Activated naive CD4-positive, alpha-beta T cell treated with anti-CD3 and anti-CD28 coated beads, Interleukin-2, amount 50 U/mL, for 16 hours (primary cell): ENCODE measurements around the gene CSTB.

Experiments used
- DNase-seq: peaks from one replicate; pipeline ENCODE4 v3.0.0-alpha.2; 2020

The CSTB gene

DNA sequence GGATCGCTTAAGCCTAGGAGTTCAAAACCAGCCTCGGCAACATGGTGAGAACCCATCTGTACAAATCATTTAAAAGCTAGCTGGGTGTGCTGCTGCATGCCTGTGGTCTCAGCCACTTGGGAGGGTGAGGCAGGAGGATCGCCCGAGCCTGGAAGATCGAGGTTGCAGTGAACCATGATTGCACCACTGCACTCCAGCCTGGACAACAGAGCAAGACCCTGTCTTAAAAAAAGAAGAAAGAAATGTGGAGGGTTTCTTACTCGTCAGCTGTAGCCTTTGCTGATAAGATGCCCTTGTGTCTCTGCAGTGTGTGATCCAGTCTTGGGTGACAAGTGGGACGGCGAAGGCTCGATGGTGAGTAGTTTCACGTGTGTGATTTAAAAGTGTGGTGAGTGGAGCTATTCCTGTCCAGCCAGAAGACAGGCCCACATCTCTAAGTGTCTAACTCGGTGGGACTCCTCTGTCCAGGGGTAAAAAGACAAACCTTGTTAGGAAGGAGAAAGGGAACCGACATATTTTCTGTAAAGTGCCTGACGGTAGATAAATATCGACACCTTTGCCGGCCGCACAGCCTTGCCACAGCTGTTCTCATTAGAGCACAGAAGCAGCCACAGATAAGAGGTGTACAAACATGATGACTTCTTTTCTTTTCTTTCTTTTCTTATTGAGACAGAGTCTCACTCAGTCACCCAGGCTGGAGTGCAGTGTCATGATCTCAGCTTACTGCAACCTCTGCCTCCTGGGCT is 30.2 kb downstream of the CSTB start:
- no peak for DNase-seq

DNA sequence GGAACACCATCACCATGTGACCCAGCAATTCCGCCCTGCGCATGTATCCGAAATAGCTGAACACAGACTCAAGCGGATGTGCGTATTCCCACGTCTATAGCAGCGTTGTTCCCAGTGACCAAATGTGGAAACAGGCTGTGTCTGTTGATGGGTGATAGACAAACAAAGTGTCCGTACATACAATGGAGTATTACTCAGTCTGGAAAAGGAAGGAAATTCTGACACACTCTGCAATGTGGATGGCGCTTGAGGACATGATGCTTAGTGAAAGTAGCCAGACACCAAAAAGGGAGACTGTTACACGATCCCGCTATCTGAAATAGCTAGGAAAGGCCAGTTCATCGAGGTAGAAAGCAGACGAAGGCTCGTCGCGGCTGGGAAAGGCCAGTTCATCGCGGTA is 31.4 kb downstream of the CSTB start:
- no peak for DNase-seq

DNA sequence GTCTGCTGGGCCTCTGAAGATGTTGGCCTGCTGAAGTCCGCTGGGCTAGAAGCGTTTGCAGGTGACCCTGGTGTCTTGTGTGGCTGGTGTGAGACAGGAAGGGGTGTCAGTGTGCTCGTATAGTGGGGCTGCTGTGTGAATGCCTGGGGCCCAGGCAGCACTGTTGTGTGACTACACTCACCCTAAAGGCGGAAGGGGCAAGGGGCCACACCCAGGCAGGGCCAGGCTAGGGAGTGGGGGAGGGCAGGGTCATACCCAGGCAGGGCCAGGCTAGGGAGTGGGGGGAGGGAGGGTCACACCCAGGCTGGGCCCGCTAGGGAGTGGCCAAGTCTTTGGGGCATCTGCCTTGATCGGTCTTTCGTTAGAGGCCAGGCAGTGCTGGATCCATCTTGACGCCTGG is 32.2 kb downstream of the CSTB start:
- DNase-seq: no peak

DNA sequence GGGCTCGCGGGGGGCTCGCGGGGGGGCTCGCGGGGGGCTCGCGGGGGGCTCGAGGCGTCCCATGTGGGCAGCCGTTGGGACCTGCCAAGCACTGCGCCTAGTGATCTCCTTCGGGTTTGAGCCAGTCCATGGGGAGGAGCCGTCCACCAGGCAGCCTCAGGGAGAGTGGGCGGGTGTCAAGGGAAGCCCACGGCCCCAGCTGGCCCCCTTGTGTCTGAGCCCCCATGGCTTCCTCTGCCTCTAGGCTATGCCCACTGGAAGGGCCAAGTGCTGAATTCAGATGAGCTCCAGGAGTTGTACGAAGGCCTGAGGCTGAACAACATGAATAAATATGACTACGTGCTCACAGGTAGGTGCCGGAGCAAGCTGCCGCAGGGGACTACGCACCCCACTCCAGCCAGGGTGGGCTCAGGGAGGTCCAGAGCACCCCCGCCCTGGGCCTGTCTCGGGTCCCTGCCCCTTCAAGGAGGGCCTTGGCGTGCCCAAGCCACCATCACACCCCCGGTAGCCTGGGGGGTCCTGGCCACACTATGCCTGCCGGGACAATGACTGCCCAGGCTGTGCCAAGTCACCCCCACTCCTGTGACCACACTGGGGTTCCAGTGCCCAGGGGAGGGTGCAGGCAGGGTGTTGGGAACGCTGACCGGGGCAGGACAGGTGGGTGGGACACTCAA is 34.5 kb downstream of the CSTB start:
- no peak for DNase-seq

DNA sequence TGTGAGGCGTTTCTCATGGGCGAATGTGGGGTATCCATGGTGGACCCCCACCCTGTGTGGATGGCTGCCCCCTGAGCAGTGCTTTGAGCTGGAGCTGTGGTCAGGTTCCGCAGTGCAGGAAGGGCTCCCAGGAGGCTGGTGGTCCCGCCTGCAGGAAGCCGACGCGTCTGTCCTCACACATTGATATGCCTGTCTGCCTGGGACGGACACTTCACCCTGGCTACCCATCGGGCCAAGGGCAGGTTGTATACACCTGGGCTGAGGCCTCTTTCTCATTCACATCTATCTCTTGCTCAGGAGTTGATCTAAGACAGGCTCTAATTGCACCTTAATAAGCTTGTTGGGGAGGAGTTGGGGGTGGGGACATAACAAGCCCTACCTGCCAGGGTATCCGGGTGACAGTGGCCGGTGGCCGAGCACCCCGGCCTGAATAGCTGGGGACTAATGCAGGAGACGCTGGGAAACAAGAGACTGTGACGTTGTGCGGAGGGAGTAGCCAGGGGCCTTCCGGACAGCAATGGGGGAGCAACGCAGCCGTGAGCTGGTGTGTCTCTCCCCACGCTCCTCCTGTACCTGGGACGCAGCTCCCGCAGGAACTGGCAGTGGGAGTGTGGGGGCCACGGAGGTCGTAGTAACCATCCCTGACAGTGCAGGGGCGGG is 35.5 kb downstream of the CSTB start:
- DNase-seq: no peak

DNA sequence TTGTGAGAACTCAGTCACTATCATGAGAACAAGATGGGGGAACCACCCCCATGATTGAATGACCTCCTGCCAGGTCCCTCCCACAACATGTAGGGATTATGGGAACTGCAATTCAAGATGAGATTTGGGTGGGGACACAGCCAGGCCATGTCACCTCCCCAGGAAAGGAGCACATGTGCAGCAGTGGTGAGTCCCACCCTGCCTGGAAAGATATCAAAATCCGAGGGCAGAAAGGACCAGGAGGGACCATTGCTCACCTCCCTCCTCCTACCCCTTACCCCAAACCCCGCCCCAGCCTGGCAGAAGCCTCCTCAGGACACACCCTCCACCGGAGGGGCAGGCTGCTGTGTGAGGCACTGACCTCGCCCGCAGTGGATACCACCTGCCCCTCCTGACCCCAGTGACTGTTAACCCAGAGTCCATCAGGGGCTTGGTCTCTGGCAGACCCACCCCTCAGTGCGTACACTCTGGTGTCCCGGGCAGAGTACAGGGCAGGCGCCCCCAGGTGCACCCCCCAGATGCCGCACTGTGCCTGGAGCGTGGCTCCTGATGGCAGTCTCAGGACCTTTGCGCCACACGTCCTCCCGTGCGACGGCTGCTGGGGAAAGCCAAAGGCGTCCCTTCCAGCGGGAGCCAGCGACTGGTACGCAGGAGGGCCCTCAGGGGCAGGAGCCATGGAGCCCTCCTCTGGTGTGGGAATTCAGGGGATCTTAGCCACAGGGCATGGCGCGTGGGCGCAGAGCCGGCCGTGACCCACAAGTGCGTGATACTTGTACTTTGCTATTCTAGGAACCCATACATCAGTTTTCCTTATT is 36.3 kb downstream of the CSTB start:
- DNase-seq: no peak

DNA sequence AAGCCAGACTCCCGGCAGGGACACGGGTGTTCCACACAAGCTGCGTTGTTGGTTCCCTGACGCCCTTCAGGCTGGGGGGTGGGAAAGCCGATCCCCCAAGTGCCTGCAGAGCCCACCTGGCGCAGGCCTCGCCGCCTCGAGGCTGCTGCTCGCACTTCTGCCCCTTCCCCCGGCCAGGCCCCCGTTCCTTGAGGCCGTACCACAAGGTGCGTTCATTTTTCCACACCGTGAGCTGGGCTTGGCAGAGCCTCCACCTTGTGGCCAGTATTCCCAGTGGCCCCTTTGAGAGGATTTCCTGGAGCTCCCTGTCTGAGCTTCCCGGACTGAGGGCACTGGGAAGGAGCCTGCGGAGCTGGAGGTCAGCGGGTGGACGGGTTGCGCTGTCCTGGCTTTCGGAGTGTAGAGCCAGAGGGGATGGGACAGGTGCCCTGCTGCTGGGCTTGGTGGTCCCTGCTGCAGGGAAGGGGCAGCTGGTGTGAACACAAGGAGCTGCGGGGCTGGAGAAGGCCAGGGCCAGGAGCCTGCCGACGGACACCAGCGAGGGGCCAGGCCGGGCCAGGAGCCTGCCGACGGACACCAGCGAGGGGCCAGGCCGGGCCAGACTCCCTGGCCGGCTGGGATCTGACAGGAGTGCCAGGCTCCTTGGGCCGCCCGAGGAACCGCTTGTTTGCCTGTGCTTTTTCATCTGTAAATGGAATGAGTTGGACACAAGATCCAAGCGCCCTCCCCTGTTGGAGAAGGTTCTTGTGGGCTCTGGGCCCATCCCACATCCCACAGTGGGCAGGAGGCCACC is 38.8 kb downstream of the CSTB start:
- DNase-seq: no peak

DNA sequence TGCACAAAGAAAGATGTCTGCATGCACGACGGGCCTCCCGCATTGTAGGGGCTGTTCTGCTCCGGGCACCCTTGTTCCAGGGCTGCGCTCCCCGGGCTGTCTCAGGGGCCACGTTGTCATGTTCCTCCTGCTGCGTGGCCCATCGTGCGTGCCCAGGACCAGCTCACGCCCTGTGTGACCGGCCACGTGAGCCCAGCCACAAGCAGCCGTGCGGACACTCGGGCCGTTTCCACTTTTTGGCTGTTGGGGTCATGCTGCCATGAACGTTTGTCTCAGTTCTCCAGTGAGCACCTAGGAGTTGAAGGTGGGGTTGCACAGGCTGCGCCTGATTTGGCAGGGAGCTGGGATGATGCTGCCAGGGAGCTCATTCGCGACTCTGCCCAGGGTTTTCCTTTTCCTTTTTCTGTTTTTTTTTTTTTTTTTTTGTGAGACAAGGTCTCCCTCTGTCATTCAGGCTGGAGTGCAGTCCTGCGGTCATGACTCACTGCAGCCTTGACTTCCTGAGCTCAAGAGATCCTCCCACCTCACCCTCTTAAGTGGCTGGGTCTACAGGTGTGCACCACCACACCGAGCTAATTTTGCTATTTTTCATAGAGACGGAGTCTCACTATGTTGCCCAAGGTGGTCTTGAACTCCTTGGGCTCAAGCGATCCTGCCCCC is 39.8 kb downstream of the CSTB start:
- DNase-seq: no peak

DNA sequence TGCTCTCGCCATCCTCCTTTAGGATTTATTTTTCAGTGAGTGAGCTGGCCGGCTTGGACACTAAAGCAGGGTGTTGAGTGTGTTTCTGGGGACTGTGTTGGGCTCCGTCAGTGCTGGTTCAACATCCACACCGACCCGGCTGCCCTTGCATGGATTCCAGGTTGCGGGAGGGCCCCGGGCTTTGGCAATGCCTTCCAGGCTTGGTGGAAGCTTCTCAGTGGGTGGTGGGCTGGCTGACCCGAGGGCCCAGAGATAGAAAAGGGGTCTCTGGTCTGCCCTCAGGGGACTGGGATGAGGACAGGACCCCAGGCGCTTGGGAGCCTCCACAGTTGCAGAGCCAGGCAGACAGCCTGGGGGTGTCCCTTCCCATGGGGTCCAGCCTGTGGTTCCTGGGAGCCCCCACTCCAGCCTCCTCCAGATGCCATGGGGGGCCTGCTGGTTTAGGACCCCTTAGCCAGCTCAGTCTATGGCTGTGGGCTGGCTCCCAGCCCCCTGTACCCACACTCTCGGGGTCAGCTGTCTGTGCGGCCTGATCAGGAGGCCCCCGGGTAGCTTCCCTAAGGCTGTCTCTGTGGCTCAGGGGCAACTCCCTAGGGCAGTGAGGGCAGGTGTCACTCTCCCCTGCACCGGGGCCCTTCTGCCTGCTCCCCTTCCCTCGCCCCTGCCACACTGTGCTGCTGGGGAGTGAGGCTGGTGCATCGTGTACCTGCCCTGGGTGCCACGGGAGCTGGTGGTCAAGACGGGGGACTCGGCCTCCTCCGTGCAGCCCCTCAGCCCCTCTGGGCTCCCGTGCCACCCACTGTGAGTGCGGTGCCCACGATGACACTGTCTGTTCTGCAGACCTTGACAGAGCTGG is 40.6 kb downstream of the CSTB start:
- DNase-seq: no peak

DNA sequence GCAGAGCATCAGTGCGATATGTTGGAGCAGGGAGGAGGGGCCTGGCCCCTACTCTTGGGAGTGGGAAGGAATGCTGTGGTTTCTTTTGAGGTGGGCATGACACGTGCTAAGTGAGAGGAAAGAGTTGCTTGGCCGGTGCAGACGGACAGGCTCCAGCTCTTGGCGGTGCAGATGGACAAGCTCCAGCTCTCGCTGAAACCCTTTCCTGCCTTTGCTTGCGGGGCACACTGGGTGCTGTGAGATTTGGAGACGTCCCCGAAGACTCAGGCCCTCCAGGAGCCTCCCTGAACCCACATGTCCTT is 41.2 kb downstream of the CSTB start:
- no peak for DNase-seq

DNA sequence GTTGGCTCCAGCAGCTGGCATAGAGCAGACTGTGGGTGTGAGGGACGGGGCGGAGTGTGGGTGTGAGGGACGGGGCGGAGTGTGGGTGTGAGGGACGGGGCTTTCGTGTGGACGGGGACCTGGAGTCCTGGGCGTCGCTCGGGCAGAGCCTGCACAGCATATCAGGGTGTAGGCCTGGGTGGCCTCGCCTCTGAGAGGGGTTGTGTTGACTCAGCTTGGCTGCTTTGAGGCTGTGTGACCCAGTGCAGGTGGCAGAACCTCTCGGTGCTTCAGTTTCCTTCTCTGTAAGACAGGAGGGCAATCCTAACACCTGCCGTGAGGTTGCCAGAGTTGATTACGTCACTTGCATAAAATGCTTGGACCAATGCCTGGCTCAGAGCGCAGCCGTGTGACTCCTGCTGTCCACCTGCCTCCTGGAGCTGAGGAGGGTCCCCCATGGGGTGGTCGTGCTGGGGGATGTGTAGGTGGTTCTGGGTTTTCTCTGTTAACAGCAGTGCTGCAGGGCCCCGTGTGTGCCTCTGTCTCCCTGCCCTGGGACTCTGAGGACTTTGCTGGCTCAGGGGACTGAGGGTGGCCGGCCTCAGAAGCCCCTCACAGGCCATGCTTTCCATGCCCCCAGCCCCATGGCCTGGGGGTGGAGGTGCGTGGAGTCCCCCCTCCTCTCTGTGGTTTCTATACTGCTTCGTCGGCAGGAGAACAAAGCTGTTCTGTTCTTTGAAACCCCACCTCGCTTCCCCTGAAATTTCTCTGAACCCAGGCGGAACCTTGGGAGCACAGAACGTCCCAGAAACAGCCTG is 41.8 kb downstream of the CSTB start:
- DNase-seq: no peak

DNA sequence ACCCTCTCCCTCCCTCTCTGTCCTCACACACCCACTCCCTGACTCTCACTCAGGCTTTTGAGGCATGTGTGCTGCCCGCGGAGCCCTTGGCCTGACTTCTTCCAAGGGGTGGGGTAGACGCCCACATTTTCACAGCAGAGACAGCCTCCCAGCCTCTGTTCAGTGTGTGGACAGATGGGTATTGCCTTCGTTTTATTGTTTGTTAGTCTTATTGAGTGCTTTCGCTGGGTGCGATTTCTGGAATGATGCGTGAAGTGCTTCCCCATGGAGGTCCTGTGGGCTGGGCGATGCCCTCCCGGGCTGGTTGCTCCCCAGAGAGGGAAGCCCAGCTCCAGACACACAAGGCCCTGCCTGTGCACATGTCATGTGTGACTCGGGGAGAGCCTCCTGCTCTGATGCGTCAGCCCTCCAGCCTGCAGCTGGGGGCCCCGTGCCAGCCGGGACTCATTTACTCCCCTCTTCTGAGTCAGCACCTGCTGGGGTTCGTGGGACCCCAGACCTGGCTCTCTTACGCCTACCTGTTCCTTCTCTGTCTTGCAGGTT is 42.5 kb downstream of the CSTB start:
- DNase-seq: no peak

DNA sequence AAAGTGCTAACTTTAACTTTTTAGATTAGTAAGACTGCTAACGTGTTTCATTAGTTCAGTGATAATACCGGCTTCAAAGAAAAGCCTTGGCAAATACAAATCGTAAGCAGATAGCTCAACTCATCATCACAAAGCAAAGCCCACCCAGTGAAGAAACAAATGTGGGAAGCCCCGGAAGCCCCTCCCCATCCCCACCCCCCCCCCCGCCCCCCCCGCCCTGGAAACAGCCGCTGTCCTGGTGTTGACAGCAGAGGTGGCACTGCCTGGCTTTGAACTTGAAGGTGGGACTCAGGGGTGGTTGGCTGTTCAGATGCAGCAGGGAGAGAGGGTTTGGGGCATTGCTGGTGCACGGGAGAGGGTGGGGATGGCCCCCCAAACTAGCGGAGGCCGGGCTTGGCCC is 43.0 kb downstream of the CSTB start:
- DNase-seq: no peak

DNA sequence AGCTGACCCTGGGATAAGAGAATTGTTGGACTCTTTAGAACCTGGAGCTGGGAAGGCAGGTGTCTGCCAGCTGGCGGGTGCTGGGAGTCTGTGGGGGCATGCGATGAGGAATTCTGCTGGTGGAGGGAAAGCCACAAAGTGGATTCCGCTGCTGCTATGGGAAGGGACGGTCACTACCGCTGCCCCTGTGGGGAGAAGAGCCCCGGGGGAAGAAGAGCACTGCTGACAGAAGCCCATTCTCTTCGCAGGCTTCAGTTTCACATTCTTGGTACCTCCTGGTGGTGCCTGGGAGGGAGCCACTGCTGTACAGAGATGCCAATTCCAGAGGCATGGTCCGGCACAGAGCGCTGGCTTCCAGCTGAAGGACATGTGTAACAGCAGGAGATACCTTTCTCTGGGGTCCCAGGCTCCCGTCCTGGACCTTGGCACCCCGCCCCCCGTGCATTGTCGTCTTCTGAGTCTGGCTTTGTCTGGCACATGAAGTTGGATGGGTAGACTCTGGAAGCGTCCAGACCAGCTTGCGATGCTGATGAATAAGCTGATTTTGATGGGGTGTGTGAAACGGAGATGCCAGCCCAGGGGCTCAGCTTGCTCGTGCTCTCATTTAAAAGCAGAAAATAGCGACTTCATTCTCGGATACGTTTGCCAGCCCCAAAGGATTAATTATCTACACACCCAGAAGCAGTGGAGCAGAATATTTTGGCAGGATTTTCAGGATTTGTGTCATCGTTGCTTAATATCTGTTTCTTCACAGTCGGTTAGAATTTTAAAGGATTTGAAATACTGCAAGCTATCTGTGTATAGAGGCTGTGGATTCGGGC is 44.0 kb downstream of the CSTB start:
- DNase-seq: no peak

DNA sequence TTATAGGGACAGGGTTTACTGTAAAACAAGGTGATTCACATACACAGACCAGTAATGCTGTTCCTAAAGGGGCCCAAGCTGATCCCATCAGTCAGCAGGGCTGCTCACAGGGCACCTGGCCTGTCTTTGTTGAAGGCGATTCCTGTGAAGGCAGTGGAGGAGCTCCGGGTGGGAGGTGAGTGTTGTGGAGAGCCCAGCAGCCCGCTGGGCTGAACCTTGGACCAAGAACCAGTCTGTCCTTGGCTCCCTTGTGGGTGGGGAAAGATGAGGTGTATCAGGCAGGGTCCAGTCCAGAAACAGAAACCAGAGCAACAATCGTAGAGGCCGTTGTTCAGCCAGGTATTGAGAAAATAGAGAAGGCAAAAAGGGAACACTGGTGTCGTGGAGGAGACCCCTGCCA is 44.6 kb downstream of the CSTB start:
- DNase-seq: no peak

DNA sequence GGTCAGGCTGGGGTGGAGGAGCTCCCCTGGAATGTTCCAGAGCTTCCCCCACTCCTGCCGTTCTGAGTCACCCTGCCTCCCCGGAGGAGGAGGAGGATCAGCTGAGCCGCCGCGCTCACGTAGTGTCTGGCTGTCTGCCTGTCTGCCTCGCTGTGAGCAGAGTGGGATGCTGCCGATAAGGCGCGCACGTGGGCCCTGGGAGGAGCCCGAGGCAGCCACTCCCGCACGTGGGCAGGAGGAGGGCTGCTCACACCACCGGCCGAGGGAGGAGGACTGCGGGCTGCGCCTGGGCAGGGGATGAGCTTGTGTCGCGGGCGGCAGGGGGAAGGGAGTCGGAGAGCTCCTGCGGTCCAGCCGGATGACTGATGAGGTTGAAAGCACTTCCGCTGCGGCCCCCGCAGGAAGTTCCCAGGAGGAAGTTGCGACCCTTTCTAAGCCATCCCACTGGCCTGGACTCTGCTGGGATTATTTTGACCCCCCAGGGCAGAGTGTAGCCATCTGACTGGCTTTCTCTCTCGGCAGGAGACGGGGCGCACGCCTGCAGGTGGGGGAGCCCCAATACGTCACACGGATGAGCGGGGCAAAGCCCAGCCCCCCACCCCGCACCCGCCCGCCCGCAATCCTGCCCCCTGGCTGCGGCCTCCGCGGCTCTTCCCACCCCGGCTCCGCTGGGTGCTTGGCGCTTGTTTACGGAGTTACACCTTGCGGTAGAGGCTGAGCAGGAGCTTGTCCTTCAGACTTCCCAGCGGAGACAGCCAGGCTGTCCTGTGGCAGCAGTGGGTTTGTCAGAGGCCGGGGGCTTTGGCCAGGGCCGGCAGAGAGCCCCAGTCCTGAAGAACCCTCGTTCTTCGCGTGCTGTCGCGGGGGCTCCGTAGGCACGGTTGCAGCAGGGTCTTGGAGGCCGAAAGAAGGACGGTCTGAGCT is 47.4 kb downstream of the CSTB start:
- peak; percentile 66 for DNase-seq

DNA sequence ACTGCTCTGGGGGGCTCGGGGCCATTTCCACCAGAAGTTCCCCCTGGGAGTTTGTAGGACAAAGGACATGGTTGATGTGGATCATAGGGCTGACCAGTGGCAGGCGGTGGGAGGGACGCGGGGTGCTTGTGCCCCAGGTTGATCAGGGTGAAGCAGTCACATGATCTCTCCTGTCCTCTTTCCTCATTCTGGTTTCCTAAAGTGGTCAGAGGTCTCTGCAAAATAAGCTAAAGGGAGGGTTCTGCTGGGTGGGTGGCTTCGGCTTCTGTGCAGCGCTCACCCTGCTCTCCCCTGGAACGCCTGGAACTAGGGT is 48.0 kb downstream of the CSTB start:
- DNase-seq: no peak

DNA sequence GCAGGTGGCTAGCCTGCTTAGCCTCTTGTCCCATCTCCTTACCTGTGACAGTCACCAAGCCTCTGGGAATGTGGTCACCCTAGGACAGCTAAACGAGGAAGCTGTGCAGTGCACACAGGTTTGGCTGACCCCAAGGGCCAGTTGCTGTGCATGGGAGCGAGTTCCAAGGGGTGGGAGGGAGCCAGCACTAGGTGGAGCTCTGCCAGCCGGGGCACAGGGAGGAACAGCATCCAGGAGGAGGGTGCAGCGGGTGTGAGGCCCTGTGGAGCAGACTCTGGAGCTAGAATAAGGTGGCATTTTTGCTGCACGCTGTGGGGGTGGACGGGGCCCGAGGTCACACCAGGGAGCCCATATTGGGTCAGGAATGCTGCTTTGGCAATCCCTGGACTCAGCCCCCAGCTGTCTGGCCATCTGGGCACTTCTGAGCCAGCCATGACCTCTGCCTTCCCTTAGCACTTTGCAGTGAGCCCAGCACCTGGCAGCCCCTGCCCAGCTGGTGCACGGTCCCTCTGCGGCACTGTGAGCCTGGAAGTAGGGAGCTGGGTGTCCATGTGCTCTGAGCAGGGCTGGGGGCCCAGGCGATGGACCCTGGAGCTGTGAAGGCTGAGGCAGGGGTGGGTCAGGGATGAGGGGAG is 48.5 kb downstream of the CSTB start:
- no peak for DNase-seq
